Mesendoderm (in vitro differentiated cells): Measurements from ENCODE around the gene ABHD6.

Experiments
- DNase-seq: peaks from one replicate; pipeline ENCODE4 v3.0.0; 2013
- H2AK5ac ChIP-seq: 2 replicates; pipeline ENCODE4 v1.6.1; 2013; ENCODE audit warnings: low read length, inconsistent platforms
- H2BK120ac ChIP-seq: 2 replicates; pipeline ENCODE4 v1.6.1; 2013; ENCODE audit warnings: low read depth, mild to moderate bottlenecking, low read length, moderate library complexity, mixed read lengths
- H2BK15ac ChIP-seq: replicated peaks from 2 replicates; pipeline ENCODE4 v1.6.1; 2013; ENCODE audit warnings: low read depth, mild to moderate bottlenecking, moderate library complexity
- H2BK5ac ChIP-seq: 2 replicates; pipeline ENCODE4 v1.6.1; 2013; ENCODE audit warnings: low read length, inconsistent platforms
- H3K18ac ChIP-seq: 2 replicates; pipeline ENCODE4 v1.6.1; 2013; ENCODE audit warnings: mild to moderate bottlenecking, low read length, mixed read lengths
- H3K23ac ChIP-seq: one replicate; pipeline ENCODE4 v1.6.1; 2013; ENCODE audit warnings: low read length
- H3K27ac ChIP-seq: 2 replicates; pipeline ENCODE4 v1.5.1; 2013; ENCODE audit warnings: low read depth, mild to moderate bottlenecking, inconsistent platforms, low read length, moderate library complexity
- H3K27me3 ChIP-seq: 2 replicates; pipeline ENCODE4 v1.6.1; 2013; ENCODE audit warnings: low read length, control low read depth, mild to moderate bottlenecking, inconsistent platforms; ENCODE audit not compliant: insufficient read depth, poor library complexity
- H3K36me3 ChIP-seq: 2 replicates; pipeline ENCODE4 v1.6.1; 2013; ENCODE audit warnings: low read length, inconsistent platforms; ENCODE audit not compliant: control insufficient read depth, insufficient read depth
- H3K4ac ChIP-seq: one replicate; pipeline ENCODE4 v1.6.1; 2013; ENCODE audit warnings: low read depth, mild to moderate bottlenecking, low read length, moderate library complexity
- H3K4me1 ChIP-seq: 2 replicates; pipeline ENCODE4 v1.6.1; 2013; ENCODE audit warnings: low read depth, low read length, inconsistent platforms; ENCODE audit not compliant: control insufficient read depth
- H3K4me2 ChIP-seq: 2 replicates; pipeline ENCODE4 v1.6.1; 2013; ENCODE audit warnings: low read length
- H3K4me3 ChIP-seq: 2 replicates; pipeline ENCODE4 v1.5.1; 2013; ENCODE audit warnings: mild to moderate bottlenecking, low read length
- H3K56ac ChIP-seq: one replicate; pipeline ENCODE4 v1.6.1; 2013; ENCODE audit warnings: low read length
- H3K79me1 ChIP-seq: 2 replicates; pipeline ENCODE4 v1.6.1; 2013; ENCODE audit warnings: low read length, inconsistent platforms
- H3K79me2 ChIP-seq: 2 replicates; pipeline ENCODE4 v1.6.1; 2013; ENCODE audit warnings: mild to moderate bottlenecking, low read length; ENCODE audit not compliant: control insufficient read depth, insufficient read depth
- H3K9ac ChIP-seq: 2 replicates; pipeline ENCODE4 v1.6.1; 2013; ENCODE audit warnings: low read length, inconsistent platforms
- H4K5ac ChIP-seq: one replicate; pipeline ENCODE4 v1.6.1; 2013; ENCODE audit warnings: low read length
- H4K8ac ChIP-seq: one replicate; pipeline ENCODE4 v1.6.1; 2013; ENCODE audit warnings: low read depth, mild to moderate bottlenecking, control low read depth, low read length, moderate library complexity
- WGBS: extraction: QIAGEN DNeasy Blood & Tissue Kit; methylation state at CpG from one replicate; pipeline ENCODE4 v1.1.7; 2013; ENCODE audit warnings: low lambda C conversion rate, missing lambda C conversion rate; ENCODE audit not compliant: insufficient coverage; ENCODE audit errors: extremely low coverage; 5-methylcytosine and 5-hydroxymethylcytosine counted together

The ABHD6 gene

DNA sequence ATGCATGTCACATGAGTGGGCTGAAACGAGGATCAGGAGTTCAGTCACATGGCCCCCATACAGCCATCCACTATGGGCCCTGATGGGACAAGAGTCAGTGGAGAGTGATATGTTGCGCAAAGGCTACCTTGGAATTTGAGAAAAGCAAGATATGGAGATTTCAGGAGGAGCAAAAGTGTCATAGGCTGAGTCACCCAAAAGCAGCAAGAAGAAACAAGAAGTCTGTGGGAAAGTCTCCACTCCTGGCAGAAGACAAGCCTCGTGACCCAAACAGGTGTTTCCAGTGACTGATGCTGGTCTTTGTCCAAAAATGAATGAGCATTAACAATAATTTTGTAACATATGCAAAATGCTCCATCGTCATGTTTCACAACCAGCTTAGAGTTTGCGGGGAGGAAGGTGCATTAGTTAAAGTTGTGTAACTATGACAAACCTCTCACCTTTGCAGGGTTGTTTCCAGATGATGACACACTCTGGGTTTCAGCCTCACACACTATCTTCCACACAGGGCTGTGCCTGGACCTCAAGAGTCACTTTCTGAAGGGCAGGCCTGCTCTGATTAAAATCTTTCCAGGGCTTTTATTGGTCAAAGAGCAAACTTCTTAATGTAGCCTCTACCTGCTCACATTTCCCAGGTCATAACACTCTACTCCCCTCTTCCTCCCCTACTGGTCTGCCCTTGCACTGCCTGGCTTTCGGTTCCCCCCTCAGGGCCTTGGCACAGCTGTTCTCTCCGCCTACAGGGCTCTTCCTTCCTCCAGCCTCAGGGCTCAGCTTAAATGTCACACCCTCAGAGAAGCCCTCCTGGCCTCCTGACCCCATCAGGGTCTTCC, 22.9 kb upstream of the ABHD6 start:
- Histone ChIP-seq H3K4me3 (no peak overlapping the region), H3K27me3 (no peaks in the 10 kb centered on the region), H3K79me2 (no peaks in the 10 kb centered on the region), H3K9ac (no peak overlapping the region), H3K36me3 (no peaks in the 10 kb centered on the region), H2AK5ac (no peak overlapping the region), H4K5ac (no peak overlapping the region), H3K23ac (no peak overlapping the region), H2BK15ac (no peak overlapping the region), H3K4me1 (peaks cover 4% of the 10 kb centered on the region), H3K18ac (no peak overlapping the region), H3K4ac (no peak overlapping the region), H4K8ac (no peak overlapping the region), H3K56ac (no peak overlapping the region), H3K4me2 (no peak overlapping the region), H2BK5ac (no peak overlapping the region), H2BK120ac (no peak overlapping the region), H3K79me1 (no peaks in the 10 kb centered on the region), H3K27ac (no peak overlapping the region)
- DNase-seq: peak; percentile 70
- no CpG with 5 or more reads among the region's 7 CpGs for WGBS

DNA sequence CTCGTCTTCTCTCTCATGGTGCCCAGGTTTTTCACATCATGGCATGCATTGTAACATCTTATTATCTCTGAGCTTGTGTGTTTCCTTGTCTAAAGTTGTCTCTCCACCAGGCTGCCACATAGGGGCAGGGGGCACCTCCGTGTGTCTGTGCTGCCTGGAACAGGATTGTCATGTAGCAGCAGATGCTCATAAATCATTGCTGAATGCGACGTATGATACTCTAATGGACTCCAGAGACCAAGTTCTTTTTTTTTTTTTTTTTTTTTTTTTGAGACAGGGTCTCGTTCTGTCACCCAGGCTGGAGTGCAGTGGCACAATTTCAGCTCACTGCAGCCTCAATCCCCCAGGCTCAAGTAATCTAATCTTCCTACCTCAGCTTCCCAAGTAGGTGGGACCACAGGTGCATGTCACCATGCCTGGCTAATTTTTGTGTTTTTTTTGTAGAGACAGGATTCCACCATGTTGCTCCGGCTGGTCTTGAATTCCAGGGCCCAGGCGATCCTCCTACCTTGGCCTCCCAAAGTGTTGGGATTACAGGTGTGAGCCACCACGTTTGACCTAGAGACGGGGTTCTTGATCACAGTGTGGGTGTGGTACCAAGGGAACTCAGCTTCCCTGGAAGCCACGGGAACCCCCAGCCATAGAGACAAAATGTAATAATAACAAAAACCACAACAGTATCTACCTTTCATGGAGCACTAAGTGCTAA, 22.1 kb upstream of the ABHD6 start:
- H2AK5ac ChIP-seq: no peak overlapping the region
- no peak overlapping the region for H2BK120ac ChIP-seq
- DNase-seq: no peak
- peaks cover 4% of the 10 kb centered on the region for H3K4me1 ChIP-seq
- no peak overlapping the region for H3K56ac ChIP-seq
- H4K8ac ChIP-seq: no peak overlapping the region
- H3K27ac ChIP-seq: no peak overlapping the region
- no peak overlapping the region for H3K9ac ChIP-seq
- no CpG with 5 or more reads among the region's 10 CpGs for WGBS
- H3K4me2 ChIP-seq: no peak overlapping the region
- H2BK15ac ChIP-seq: no peak overlapping the region
- H2BK5ac ChIP-seq: no peak overlapping the region
- H3K23ac ChIP-seq: no peak overlapping the region
- no peak overlapping the region for H3K4me3 ChIP-seq
- no peaks in the 10 kb centered on the region for H3K79me1 ChIP-seq
- H3K18ac ChIP-seq: no peak overlapping the region
- H3K4ac ChIP-seq: no peak overlapping the region
- H3K79me2 ChIP-seq: no peaks in the 10 kb centered on the region
- H4K5ac ChIP-seq: no peak overlapping the region
- H3K27me3 ChIP-seq: no peaks in the 10 kb centered on the region
- no peaks in the 10 kb centered on the region for H3K36me3 ChIP-seq

DNA sequence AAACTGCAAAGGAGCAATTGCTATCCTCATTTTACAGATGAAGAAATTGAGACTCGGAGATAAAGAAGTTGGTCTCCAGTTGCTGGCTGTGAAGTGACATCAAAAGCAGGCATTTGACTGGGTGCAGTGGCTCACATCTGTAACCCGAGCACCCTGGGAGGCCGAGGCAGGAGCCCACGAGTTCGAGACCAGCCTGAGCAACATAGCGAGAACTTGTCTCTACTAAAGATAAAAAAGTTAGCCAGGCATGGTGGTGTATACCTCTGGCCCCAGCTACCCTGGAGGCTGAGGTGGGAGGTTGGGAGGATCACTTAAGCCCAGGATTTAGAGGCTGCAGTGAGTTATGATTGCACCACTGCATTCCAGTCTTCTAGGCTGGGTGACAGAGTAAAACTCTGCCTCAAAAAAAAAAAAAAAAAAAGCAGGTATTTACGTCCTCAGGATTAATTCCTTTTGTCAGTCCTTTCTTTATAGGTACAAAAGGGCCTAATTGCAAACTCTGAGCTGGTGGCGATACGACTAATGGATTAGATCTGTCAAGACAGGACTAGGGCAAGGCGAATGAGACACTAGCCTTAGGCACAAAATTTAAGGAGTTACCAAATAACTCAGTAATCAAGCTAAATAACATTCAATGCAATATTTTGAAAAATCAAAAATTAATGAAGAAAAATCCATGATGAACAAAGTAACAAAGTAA, 20.9 kb upstream of the ABHD6 start:
- no peaks in the 10 kb centered on the region for H3K27me3 ChIP-seq
- no peaks in the 10 kb centered on the region for H3K79me1 ChIP-seq
- no peak overlapping the region for H2BK5ac ChIP-seq
- no peak overlapping the region for H3K4me2 ChIP-seq
- no peaks in the 10 kb centered on the region for H3K36me3 ChIP-seq
- no peak overlapping the region for H3K18ac ChIP-seq
- H3K9ac ChIP-seq: no peak overlapping the region
- H2BK15ac ChIP-seq: no peak overlapping the region
- no peak overlapping the region for H3K23ac ChIP-seq
- no peak overlapping the region for H2AK5ac ChIP-seq
- H3K79me2 ChIP-seq: no peaks in the 10 kb centered on the region
- H4K8ac ChIP-seq: no peak overlapping the region
- DNase-seq: no peak
- no peak overlapping the region for H2BK120ac ChIP-seq
- WGBS: no CpG with 5 or more reads among the region's 10 CpGs
- peaks cover 7% of the 10 kb centered on the region for H3K4me1 ChIP-seq
- H3K56ac ChIP-seq: no peak overlapping the region
- H3K27ac ChIP-seq: no peak overlapping the region
- H3K4me3 ChIP-seq: no peak overlapping the region
- no peak overlapping the region for H3K4ac ChIP-seq
- no peak overlapping the region for H4K5ac ChIP-seq

DNA sequence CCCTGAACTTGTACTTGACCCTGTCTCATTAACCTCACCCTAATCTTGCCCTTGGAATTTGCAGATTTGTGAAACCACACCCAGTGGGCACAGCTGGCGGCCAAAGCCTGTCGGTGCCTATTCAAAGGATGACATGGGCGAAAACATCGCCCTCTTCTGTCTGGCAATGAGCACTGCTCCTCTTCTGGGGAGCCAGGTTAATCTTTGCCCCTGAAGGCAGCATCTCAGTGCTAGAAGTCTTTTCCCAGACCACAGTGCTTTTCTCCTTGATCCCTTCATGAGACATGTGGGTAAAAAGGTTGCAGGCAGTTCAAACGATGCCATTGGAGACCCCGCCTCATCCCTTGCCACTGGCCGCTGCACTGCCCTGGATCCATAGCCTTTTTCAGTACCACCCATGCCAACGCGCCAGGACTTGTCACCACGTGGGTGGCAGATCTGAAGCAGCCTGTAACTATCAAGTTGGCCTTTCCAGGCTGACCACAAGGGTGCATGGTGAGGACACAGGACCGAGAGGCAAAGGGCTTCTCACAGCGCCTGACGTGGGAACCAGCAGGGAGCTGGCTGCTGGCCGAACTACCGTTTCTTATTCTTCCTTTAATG, 20.3 kb upstream of the ABHD6 start:
- no peak overlapping the region for H2AK5ac ChIP-seq
- peak overlapping the region; percentile 58 for H2BK5ac ChIP-seq
- peaks cover 12% of the 10 kb centered on the region for H3K4me1 ChIP-seq
- peak; percentile 95 for DNase-seq
- H3K18ac ChIP-seq: no peak overlapping the region
- H3K23ac ChIP-seq: no peak overlapping the region
- no peaks in the 10 kb centered on the region for H3K79me1 ChIP-seq
- H3K4ac ChIP-seq: no peak overlapping the region
- H2BK120ac ChIP-seq: no peak overlapping the region
- H4K8ac ChIP-seq: no peak overlapping the region
- no peaks in the 10 kb centered on the region for H3K79me2 ChIP-seq
- H4K5ac ChIP-seq: no peak overlapping the region
- no peak overlapping the region for H3K27ac ChIP-seq
- H3K27me3 ChIP-seq: no peaks in the 10 kb centered on the region
- H3K36me3 ChIP-seq: no peaks in the 10 kb centered on the region
- whole genome bisulfite sequencing: no CpG with 5 or more reads among the region's 15 CpGs
- H2BK15ac ChIP-seq: no peak overlapping the region
- peak overlapping the region; percentile 75 for H3K56ac ChIP-seq
- H3K4me2 ChIP-seq: peak overlapping the region; percentile 50
- H3K9ac ChIP-seq: peak overlapping the region; percentile 45
- H3K4me3 ChIP-seq: no peak overlapping the region

DNA sequence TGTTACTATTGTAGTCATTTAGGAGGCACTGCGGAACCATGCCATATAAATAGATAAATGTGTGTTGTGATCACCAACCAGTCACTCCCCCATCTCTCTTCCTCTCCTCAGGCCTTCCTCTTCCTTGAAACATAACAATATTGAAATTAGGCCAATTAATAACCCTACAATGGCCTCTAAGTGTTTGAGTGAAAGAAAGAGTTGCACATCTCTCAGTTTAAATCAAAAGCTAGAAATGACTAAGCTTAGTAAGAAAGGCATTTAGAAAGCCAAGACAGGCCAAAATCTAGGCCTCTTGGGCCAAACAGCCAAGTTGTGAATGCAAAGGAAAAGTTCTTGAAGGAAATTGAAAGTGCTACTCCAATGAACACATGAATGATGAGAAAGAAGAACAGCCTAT, 18.7 kb upstream of the ABHD6 start:
- Histone ChIP-seq H3K79me2 (no peaks in the 10 kb centered on the region), H3K56ac (no peak overlapping the region), H3K4me2 (no peak overlapping the region), H4K8ac (no peak overlapping the region), H2BK5ac (no peak overlapping the region), H3K23ac (no peak overlapping the region), H3K4ac (no peak overlapping the region), H2AK5ac (no peak overlapping the region), H3K4me3 (no peak overlapping the region), H3K18ac (no peak overlapping the region), H3K27me3 (no peaks in the 10 kb centered on the region), H2BK15ac (no peak overlapping the region), H3K9ac (no peak overlapping the region), H3K79me1 (no peaks in the 10 kb centered on the region), H2BK120ac (no peak overlapping the region), H3K36me3 (no peaks in the 10 kb centered on the region), H3K27ac (no peak overlapping the region), H3K4me1 (peaks cover 17% of the 10 kb centered on the region), H4K5ac (no peak overlapping the region)
- no peak for DNase-seq
- no CpG with 5 or more reads among the region's 1 CpG for WGBS
